Measurements from ENCODE around the gene RYR2. TPM values are rescaled to one million over a fixed set of nuclear protein-coding genes. Genes with fewer than 3 reads are reported as not detected.

The RYR2 gene
- total RNA-seq, 1 donor from 2014 or later, result not detected

DNA sequence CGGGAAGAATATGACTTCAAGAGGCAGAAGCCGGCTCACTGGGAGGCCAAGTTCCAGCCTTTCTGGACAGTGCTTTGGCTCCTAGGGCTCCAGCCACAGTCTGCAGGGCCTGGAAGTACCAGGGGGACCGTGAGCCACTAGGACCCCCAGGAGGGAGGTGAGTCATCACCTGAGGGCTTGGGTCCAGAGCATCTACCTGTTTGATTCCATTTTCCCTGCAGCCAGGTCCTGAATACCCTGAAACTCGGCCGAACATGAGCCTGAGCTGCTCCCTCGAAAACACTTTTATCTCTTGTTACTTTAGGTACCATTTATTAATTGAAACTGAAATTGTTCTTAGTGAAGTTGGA lies 164.1 kb downstream of the RYR2 start:
- TF ChIP-seq, protein P1, sequence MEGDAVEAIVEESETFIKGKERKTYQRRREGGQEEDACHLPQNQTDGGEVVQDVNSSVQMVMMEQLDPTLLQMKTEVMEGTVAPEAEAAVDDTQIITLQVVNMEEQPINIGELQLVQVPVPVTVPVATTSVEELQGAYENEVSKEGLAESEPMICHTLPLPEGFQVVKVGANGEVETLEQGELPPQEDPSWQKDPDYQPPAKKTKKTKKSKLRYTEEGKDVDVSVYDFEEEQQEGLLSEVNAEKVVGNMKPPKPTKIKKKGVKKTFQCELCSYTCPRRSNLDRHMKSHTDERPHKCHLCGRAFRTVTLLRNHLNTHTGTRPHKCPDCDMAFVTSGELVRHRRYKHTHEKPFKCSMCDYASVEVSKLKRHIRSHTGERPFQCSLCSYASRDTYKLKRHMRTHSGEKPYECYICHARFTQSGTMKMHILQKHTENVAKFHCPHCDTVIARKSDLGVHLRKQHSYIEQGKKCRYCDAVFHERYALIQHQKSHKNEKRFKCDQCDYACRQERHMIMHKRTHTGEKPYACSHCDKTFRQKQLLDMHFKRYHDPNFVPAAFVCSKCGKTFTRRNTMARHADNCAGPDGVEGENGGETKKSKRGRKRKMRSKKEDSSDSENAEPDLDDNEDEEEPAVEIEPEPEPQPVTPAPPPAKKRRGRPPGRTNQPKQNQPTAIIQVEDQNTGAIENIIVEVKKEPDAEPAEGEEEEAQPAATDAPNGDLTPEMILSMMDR (IDR thresholded peaks at IDR 0.05; ENCODE audit: insufficient read depth, low read length, poor library complexity, severe bottlenecking), result no peak
- no peak overlapping the region for H3K4me3 ChIP-seq (ENCODE audit: low read depth, low read length)
- H3K36me3 ChIP-seq (ENCODE audit: control insufficient read depth, insufficient read depth, low read length), result no peaks in the 10 kb centered on the region
- no peaks in the 10 kb centered on the region for H3K27me3 ChIP-seq (ENCODE audit: control insufficient read depth, insufficient read depth, low read length)
- DNase-seq (ENCODE audit: low read depth), result no peak

DNA sequence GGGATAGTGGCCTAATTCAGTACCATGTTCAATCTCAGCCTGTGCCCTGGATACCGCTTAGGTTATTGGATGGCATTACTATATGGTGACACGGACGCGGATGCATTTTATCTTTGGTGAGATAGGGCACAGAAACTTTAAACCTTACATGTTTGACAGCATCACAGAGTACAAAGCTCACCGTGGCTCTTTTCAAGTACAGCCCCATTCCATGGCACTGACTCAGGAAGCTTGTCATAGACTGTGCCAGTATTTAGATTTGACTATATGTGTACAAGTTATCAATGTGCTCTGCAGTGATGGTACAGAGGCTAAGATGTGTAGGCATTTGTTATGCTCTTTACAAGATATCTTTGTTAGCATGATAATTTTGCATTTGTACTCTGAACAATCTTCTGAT lies 169.0 kb downstream of the RYR2 start:
- Histone ChIP-seq H3K4me3 (ENCODE audit: low read depth, low read length) (no peak overlapping the region), H3K27me3 (ENCODE audit: control insufficient read depth, insufficient read depth, low read length) (no peaks in the 10 kb centered on the region), H3K36me3 (ENCODE audit: control insufficient read depth, insufficient read depth, low read length) (no peaks in the 10 kb centered on the region)
- DNase-seq (ENCODE audit: low read depth), result no peak
- TF ChIP-seq, protein P1 (IDR thresholded peaks at IDR 0.05; ENCODE audit: insufficient read depth, low read length, poor library complexity, severe bottlenecking), result no peak

DNA sequence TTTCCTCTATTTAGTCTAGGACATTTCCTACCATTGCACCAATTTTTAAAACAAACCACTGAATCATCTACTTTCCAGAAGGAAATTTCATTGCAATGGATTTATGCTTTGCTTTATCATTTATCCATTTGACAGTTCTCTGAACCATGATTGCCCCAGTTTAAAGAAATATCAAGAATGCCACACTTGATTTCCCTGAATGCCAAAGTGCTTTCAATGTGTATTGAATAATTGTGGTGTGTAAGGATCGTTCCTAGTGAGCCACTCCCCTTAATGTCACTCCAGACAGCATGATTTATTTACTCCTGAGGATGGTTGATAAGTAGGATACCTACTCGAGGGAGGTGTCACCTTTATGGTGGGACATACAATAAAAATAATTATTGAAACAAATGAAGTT lies 169.6 kb downstream of the RYR2 start:
- TF ChIP-seq, protein P1 (IDR thresholded peaks at IDR 0.05; ENCODE audit: insufficient read depth, low read length, poor library complexity, severe bottlenecking), result no peak
- DNase-seq (ENCODE audit: low read depth), result no peak

GRCh38 chr1:237219751-237220642 lies 178.0 kb downstream of the RYR2 start:
- DNase-seq (ENCODE audit: low read depth), result no peak
- no peaks in the 10 kb centered on the region for H3K27me3 ChIP-seq (ENCODE audit: control insufficient read depth, insufficient read depth, low read length)
- no peak overlapping the region for H3K4me3 ChIP-seq (ENCODE audit: low read depth, low read length)

More for the DNA sequence above, 169.6 kb downstream of the RYR2 start:
- Histone ChIP-seq H3K36me3 (ENCODE audit: control insufficient read depth, insufficient read depth, low read length) (no peaks in the 10 kb centered on the region), H3K27me3 (ENCODE audit: control insufficient read depth, insufficient read depth, low read length) (no peaks in the 10 kb centered on the region), H3K4me3 (ENCODE audit: low read depth, low read length) (no peak overlapping the region)

DNA sequence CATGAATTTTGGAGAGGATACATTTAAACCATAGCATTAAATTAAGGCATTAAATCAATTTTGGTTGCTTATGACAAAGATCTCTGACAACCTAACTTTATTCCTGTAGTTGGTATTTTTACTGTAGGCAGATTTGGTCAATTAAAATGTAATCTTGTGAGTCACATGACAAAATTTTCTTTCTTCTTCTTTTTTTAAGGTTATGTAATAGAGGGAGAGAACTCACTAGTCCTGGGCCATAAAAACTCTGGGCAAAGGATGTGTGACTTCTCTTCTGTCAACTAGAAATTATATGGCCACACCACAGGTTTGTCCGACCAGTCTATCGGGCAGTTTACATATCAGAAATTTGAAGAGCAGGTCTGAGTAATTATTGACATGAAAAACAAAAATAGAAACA lies 181.4 kb downstream of the RYR2 start:
- no peaks in the 10 kb centered on the region for H3K27me3 ChIP-seq (ENCODE audit: control insufficient read depth, insufficient read depth, low read length)
- TF ChIP-seq, protein P1 (IDR thresholded peaks at IDR 0.05; ENCODE audit: insufficient read depth, low read length, poor library complexity, severe bottlenecking), result no peak
- H3K36me3 ChIP-seq (ENCODE audit: control insufficient read depth, insufficient read depth, low read length), result no peaks in the 10 kb centered on the region
- no peak for DNase-seq (ENCODE audit: low read depth)
- no peak overlapping the region for H3K4me3 ChIP-seq (ENCODE audit: low read depth, low read length)

More at GRCh38 chr1:237219751-237220642, 178.0 kb downstream of the RYR2 start:
- TF ChIP-seq, protein P1 (IDR thresholded peaks at IDR 0.05; ENCODE audit: insufficient read depth, low read length, poor library complexity, severe bottlenecking), result no peak
- H3K36me3 ChIP-seq (ENCODE audit: control insufficient read depth, insufficient read depth, low read length), result no peaks in the 10 kb centered on the region
